HG03469 (cell line): ENCODE results near the gene CHRDL1.
"Not testable (repeated sequence)": the region's sequence is repeated elsewhere in the genome, so short reads cannot be mapped to it uniquely, and the experiment has no call there.

Source experiments
- ATAC-seq: cut with Tn5 transposase; IDR thresholded peaks from one replicate; pipeline ENCODE4 v1.9.1; 2021; ENCODE audit warnings: mild to moderate bottlenecking, moderate library complexity, moderate number of reproducible peaks; ENCODE audit not compliant: unreplicated experiment

The CHRDL1 gene

DNA sequence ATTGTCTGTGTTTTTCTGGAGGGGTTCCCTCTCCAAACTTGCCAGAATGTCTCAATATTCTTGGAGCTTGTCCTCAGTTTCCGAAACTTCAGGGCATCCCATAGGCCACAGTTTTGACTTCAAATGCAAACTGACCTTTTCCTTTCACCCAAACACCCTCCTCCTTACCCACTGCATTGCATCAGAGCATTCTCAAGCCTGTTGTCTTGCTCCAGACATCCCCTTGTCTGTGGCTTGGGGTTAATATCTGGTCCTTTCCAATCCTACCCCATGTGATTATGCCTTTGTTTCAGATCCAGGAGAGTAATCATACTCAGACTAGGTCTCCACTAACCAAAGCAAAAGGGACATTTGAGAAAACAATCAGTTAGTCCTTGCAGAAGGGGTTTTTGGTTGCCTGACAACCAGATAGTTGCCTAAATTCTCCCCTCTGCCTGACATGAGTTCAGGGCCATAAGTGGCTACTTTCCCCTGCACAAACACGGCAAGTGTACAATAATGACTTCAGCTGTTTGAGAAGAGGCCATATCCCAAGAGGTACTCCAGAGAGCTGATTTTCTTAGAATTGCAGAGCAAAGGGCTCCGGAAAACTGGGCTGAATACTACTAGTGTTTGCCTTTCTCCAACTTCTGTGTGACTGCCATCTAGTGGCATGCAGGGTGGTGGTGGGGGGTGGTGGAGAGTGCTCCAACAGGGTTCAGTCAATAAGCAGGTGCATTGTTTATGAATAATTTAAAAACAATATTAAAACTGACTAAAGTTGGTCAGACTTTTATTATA, 130.2 kb downstream of the CHRDL1 start:
- ATAC-seq, result no peak

DNA sequence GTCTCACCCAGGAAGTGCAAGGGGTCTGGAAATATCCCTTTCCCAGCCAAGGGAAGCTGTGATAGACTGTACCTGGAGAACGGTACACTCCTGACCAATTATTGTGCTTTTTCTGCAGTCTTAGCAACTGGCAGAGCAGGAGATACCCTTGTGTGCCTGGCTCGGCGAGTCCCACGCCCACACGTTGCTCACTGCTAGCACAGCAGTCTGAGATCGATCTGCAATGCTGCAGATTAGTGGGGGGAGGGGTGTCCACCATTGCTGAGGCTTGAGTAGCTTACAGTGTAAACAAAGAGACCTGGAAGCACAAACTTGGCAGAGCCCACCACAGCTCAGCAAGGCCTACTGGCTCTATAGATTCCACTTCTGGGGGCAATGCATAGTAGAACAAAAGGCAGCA, 138.5 kb downstream of the CHRDL1 start:
- no peak for ATAC-seq

GRCh38 chrX:110654280-110654679, 141.3 kb downstream of the CHRDL1 start:
- ATAC-seq, result not testable (repeated sequence)

DNA sequence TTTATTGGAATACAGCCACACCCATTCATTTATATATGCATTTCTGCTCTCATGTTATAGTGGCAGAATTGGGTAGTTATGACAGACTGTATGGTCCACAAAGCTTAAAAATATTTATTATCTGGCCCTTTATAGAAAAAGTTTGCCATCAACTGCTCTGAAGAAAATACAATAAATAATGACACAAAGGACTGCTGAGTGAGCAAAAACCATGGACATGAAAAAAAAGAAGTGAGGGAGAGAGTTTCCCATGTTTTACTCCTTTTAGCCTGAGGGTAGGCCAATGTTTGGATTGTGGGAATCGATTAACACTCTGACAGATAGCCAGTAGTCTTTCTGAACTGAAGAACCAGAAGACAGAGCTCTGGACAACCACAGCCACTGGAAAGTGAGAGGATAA, 149.2 kb downstream of the CHRDL1 start:
- no peak for ATAC-seq
